ENCODE results near the gene WDPCP. TPM values are rescaled to one million over a fixed set of nuclear protein-coding genes. Genes with fewer than 3 reads are reported as not detected.
"Not testable (repeated sequence)": the region's sequence is repeated elsewhere in the genome, so short reads cannot be mapped to it uniquely, and the experiment has no call there.

The WDPCP gene
- total RNA-seq, 1 donor from 2014 or later = 5.5 TPM

GRCh38 chr2:63591566-63592175 lies 3.4 kb upstream of the WDPCP start:
- no peak for DNase-seq (ENCODE audit: low read depth)

GRCh38 chr2:63590626-63591408 lies 2.5 kb upstream of the WDPCP start:
- peak; percentile 7 for DNase-seq (ENCODE audit: low read depth)

GRCh38 chr2:63589148-63589958 lies 1.1 kb upstream of the WDPCP start:
- no peak for DNase-seq (ENCODE audit: low read depth)

DNA sequence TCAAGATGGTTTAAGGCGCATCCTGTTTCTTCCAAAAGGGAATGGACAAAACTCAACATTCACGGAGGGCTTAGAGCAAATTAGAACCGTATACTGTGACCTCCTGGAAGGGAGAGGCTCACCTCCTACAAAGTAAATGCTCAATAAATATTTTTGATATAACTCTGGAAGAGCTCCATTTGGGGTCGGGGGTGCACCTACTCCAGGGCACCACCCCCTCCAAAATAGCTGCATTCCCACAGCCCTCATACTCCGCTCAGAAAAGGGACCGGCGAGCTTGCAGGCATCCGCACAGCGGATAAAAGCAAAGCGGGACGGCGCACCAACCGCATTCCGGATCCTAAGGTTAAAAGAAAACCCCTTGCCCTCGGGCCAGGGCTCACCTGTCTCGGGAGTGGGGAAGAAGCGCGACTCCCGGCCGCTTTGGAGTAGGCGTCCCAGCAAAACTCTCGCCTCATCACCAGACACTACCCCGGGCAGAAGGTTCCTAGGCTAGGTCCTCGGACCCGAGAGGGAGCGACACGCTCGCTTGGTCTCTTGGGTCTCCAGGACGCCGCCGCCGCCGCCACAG lies 378 bp downstream of the WDPCP start:
- no peak for DNase-seq (ENCODE audit: low read depth)

DNA sequence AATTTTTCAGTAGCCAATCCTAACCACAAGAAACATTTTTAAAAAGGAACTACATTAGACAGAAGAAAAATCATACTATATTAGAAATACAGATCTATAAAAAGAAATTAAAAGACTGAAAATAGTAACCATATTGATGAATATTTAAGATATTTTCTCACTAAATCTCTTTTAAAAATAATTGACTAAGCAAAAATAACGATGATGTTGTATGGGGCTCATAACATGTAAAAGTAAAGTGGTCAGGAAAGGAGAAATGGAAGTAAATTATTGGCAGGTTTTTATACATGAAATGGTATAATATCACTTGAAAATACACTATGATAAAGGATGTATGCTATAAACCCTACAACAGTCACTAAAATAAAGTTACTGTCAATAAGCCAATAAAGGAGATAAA lies 5.4 kb downstream of the WDPCP start:
- no peak for DNase-seq (ENCODE audit: low read depth)

GRCh38 chr2:63581298-63581961 lies 6.8 kb downstream of the WDPCP start:
- DNase-seq (ENCODE audit: low read depth) = peak; percentile 12

GRCh38 chr2:63580651-63581297 lies 7.5 kb downstream of the WDPCP start:
- DNase-seq (ENCODE audit: low read depth) = no peak

- no peak for DNase-seq (ENCODE audit: low read depth)
These were observed 9.5 kb downstream of the WDPCP start for GRCh38 chr2:63578767-63579166.

DNA sequence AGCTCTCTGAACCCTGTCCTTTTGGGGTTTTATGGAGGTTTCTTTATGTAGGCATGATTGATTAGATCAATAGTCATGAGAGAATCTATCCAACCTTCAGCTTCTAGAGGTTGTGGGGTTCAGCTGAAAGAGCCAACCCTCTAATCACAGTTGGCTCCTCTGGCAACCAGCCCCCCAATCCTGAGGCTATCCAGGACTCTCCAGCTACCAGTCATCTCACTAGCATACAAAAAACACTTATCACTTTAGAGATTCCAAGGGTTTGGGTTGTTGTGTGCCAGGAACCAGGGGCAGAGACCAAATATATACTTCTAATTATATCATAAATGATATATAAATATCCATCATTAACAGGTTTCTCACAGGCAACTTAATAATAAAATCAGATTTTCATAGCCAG lies 11.7 kb downstream of the WDPCP start:
- no peak for DNase-seq (ENCODE audit: low read depth)

- DNase-seq (ENCODE audit: low read depth) = not testable (repeated sequence)
These were observed 14.4 kb downstream of the WDPCP start for GRCh38 chr2:63573726-63574345.

DNA sequence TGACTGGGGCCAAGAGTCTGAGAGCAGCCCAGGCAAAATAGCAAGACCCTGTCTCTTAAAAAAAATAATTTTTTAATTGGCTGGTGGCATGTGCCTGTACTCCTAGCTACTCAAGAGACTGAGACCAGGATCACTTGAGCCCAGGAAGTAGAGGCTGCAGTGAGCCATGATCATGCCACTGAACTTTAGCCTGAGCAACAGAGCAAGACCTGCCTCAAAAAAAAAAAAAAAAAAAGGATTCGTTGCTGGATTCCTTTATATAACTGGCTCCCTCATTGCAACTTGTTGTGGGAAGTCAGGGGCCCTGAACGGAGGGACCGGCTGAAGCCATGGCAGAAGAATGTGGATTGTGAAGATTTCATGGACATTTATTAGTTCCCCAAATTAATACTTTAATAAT lies 15.3 kb downstream of the WDPCP start:
- not testable (repeated sequence) for DNase-seq (ENCODE audit: low read depth)

DNA sequence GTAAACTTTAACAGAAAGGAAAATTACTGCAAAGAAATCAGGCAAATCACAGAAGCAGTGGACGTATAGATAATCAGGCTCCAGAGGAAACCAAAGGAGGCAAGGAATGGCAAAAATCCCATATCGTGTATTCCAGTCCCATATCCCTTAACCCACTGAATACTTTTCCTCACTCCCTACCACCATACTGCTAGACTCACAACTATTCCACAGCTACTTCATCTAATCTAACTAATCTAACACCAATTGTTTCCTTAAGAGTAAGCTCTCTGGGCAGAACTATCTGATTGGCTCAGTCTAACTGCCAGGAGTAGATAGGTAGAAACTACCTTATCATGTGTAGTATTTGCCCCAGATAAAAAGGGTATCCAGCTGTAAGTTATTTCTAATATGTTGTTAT lies 16.3 kb downstream of the WDPCP start:
- DNase-seq (ENCODE audit: low read depth) = no peak

- no peak for DNase-seq (ENCODE audit: low read depth)
These were observed 17.0 kb downstream of the WDPCP start for GRCh38 chr2:63571291-63571690.

DNA sequence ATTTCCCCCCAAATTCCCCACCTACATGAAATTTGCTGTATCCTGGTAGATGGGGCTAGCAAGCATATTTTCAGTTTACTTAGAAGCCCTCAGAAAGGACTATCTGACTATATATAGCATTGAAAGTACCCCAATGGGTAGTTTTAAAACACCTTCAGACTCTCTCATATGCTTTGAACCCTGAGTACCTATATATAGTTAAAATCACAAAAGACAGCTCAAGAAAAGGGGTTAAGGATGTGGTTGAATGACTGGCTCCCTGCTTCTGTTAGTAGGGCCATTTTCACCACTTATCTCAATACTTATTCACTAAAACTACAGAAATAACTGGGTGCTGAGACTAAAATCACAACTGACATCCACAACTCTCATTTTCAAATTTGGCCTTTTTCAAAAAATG lies 18.5 kb downstream of the WDPCP start:
- DNase-seq (ENCODE audit: low read depth) = no peak

DNA sequence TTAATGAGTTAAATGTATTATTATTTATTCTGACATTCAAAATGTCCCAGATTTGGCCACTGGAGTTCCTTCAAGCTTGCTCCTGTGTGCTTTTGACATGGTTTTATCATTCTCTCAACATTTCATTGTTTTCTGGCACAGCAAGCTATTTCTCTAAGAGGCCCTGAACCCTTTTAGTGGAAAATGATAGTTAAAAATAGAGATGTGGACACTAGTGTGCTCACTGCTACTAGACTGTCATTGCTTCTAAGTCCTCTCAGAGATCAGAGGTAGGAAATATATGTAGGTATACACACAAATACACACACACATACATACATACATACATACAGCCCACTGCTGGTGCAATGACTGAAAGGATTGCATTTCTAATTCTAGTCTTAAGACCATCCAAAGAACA lies 25.5 kb downstream of the WDPCP start:
- no peak for DNase-seq (ENCODE audit: low read depth)

- not testable (repeated sequence) for DNase-seq (ENCODE audit: low read depth)
These were observed 29.4 kb downstream of the WDPCP start for GRCh38 chr2:63558922-63559321.

- DNase-seq (ENCODE audit: low read depth) = not testable (repeated sequence)
These were observed 30.5 kb downstream of the WDPCP start for GRCh38 chr2:63557819-63558218.

GRCh38 chr2:63555931-63556330 lies 32.3 kb downstream of the WDPCP start:
- DNase-seq (ENCODE audit: low read depth) = no peak

- DNase-seq (ENCODE audit: low read depth) = no peak
These were observed 33.0 kb downstream of the WDPCP start for GRCh38 chr2:63555299-63555698.

GRCh38 chr2:63553049-63553448 lies 35.2 kb downstream of the WDPCP start:
- DNase-seq (ENCODE audit: low read depth) = peak; percentile 37
